HG03139 (cell line): Measurements from ENCODE around the gene TMPRSS11A.

Source experiments
- ATAC-seq: cut with Tn5 transposase; IDR thresholded peaks from one replicate; pipeline ENCODE4 v1.9.1; 2021; ENCODE audit not compliant: unreplicated experiment

The TMPRSS11A gene

GRCh38 chr4:67874986-67875385, 88.3 kb downstream of the TMPRSS11A start:
- ATAC-seq, result no peak

- ATAC-seq, result no peak
Observed at GRCh38 chr4:67873116-67873515, 90.2 kb downstream of the TMPRSS11A start.

GRCh38 chr4:67871867-67872266, 91.4 kb downstream of the TMPRSS11A start:
- ATAC-seq, result peak; percentile 74

GRCh38 chr4:67869580-67870190, 93.6 kb downstream of the TMPRSS11A start:
- ATAC-seq, result no peak

- ATAC-seq, result no peak
Observed at GRCh38 chr4:67861513-67861912, 101.8 kb downstream of the TMPRSS11A start.
